Prostate gland (tissue), 2 donors: Measurements from ENCODE around the gene PCDH9.

Experiments
- CTCF ChIP-seq, 4 experiments: fragments of 200-600 bp in 2 of 4; fragments of 450-650 bp in 2 of 4; sonication (generic) in 2 of 4; IDR thresholded peaks; 1 replicate in 3 of 4; 2 replicates in 1 of 4; pipeline ENCODE4 v1.5.1; 2016 to 2019; ENCODE audit warnings: antibody characterized with exemption in 4 of 4, mild to moderate bottlenecking in 2 of 4, moderate library complexity in 2 of 4
- POLR2A ChIP-seq: fragments of 450-650 bp; IDR thresholded peaks from one replicate; pipeline ENCODE4 v1.6.1; 2016; ENCODE audit warnings: antibody characterized with exemption, mild to moderate bottlenecking
- POLR2AphosphoS5 ChIP-seq: sonication (generic); formaldehyde crosslinking; IDR thresholded peaks from one replicate; pipeline ENCODE4 v1.6.1; 2017; ENCODE audit warnings: antibody characterized with exemption

- TF ChIP-seq CTCF (IDR thresholded peaks at IDR 0.05) (no peak), POLR2AphosphoS5 (no peak), POLR2A (no peak)
These were observed 506.6 kb downstream of the PCDH9 start for GRCh38 chr13:66723576-66723975.
